HG03039 (cell line): ENCODE measurements around the gene CLDN7.
A peak's percentile ranks its signal among the peaks of the same experiment; 100 is the strongest.

Experiments
- ATAC-seq: cut with Tn5 transposase; IDR thresholded peaks from one replicate; pipeline ENCODE4 v1.9.1; 2021; ENCODE audit warnings: mild to moderate bottlenecking, moderate library complexity; ENCODE audit not compliant: unreplicated experiment

Gene CLDN7

GRCh38 chr17:7262192-7262934 is at the start of gene CLDN7:
CLDN7 (minus strand) TSS chr17:7262478; CDS start chr17:7262043, 435 bp downstream.
- no peak for ATAC-seq

GRCh38 chr17:7311110-7311705 is 48.9 kb upstream of the CLDN7 start:
- ATAC-seq: no peak

- no peak for ATAC-seq
Observed at GRCh38 chr17:7309628-7310027, 47.4 kb upstream of the CLDN7 start.

GRCh38 chr17:7308625-7309433 is 46.6 kb upstream of the CLDN7 start:
- ATAC-seq: no peak

- ATAC-seq: no peak
Observed at GRCh38 chr17:7307686-7308624, 45.7 kb upstream of the CLDN7 start.

- ATAC-seq: peak; percentile 64
Observed at GRCh38 chr17:7306911-7307685, 44.8 kb upstream of the CLDN7 start, which contains the start of gene EIF5A. EIF5A (plus strand) TSS chr17:7307628; CDS start chr17:7309636, 2,008 bp downstream.

GRCh38 chr17:7304179-7304578 is 41.9 kb upstream of the CLDN7 start:
- no peak for ATAC-seq

- peak; percentile 58 for ATAC-seq
Observed at GRCh38 chr17:7296189-7296861, 34.0 kb upstream of the CLDN7 start.

GRCh38 chr17:7295230-7296180 is 33.2 kb upstream of the CLDN7 start:
- ATAC-seq: no peak

GRCh38 chr17:7294614-7295153 is 32.4 kb upstream of the CLDN7 start, which contains the start of gene YBX2:
YBX2 (minus strand) TSS chr17:7294639; CDS start chr17:7294500, 139 bp downstream.
- ATAC-seq: no peak

GRCh38 chr17:7293816-7294613 is 31.7 kb upstream of the CLDN7 start:
- ATAC-seq: no peak

- no peak for ATAC-seq
Observed at GRCh38 chr17:7293159-7293558, 30.9 kb upstream of the CLDN7 start.

GRCh38 chr17:7292729-7293128 is 30.5 kb upstream of the CLDN7 start:
- no peak for ATAC-seq

- ATAC-seq: no peak
Observed at GRCh38 chr17:7292194-7292593, 29.9 kb upstream of the CLDN7 start.

GRCh38 chr17:7290685-7291084 is 28.4 kb upstream of the CLDN7 start:
- ATAC-seq: no peak

- no peak for ATAC-seq
Observed at GRCh38 chr17:7290166-7290565, 27.9 kb upstream of the CLDN7 start.
